K562 (cell line): ENCODE data around the gene LYSMD4. TPM values are rescaled to one million over a fixed set of nuclear protein-coding genes. Genes with fewer than 3 reads are reported as not detected.

Experiments used
- CBX2 ChIP-seq: fragments of 200-600 bp; sonication (generic); IDR thresholded peaks from one replicate; pipeline ENCODE4 v1.6.1; 2012; ENCODE audit warnings: mild to moderate bottlenecking, low read length, inconsistent platforms; ENCODE audit not compliant: insufficient read depth, poor library complexity, severe bottlenecking
- HMG20A ChIP-seq: fragments of 450-650 bp; formaldehyde crosslinking; conservative IDR thresholded peaks from 2 replicates; pipeline ENCODE4 v1.4.0; 2020; ENCODE audit warnings: mild to moderate bottlenecking, mixed read lengths
- ILF3 ChIP-seq: fragments of 450-650 bp; IDR thresholded peaks from 2 replicates; pipeline ENCODE4 v1.6.1; 2018; ENCODE audit warnings: antibody characterized with exemption, mild to moderate bottlenecking, moderate library complexity, borderline replicate concordance
- MLX ChIP-seq, 2 experiments: fragments of 450-650 bp in 1 of 2; sonication (generic) in 1 of 2; formaldehyde crosslinking; conservative IDR thresholded peaks; 2 replicates each; pipeline versions ENCODE4 v1.4.0 to v1.8.1; 2020 to 2022; ENCODE audit warnings: mild to moderate bottlenecking in 1 of 2, missing genetic modification reagents in 1 of 2
- MTA2 ChIP-seq: fragments of 450-650 bp; IDR thresholded peaks from 2 replicates; pipeline ENCODE4 v1.6.1; 2016; ENCODE audit warnings: low read depth
- MTF1 ChIP-seq: fragments of 250-450 bp; sonication (Bioruptor Pico); IDR thresholded peaks from 2 replicates; pipeline ENCODE4 v1.9.0; 2021; ENCODE audit warnings: moderate library complexity, mild to moderate bottlenecking, inconsistent platforms, borderline replicate concordance
- MYC ChIP-seq, 2 experiments: fragments of 250-450 bp in 1 of 2; sonication (Bioruptor Pico) in 1 of 2; IDR thresholded peaks; 2 replicates each; pipeline versions ENCODE4 v1.5.1 to v1.6.1; 2012 to 2021; ENCODE audit warnings: low read depth in 2 of 2, borderline replicate concordance in 1 of 2, improper control_type of control experiment in 1 of 2, low read length in 1 of 2, mild to moderate bottlenecking in 1 of 2, moderate library complexity in 1 of 2
- NCOR1 ChIP-seq: fragments of 450-650 bp; IDR thresholded peaks from 2 replicates; pipeline ENCODE4 v1.6.1; 2016; ENCODE audit warnings: mild to moderate bottlenecking, moderate library complexity
- RNF2 ChIP-seq: sonication (generic); IDR thresholded peaks from 2 replicates; pipeline ENCODE4 v1.6.1; 2016
- SMARCA5 ChIP-seq: fragments of 450-650 bp; IDR thresholded peaks from 2 replicates; pipeline ENCODE4 v1.6.1; 2016
- UBTF ChIP-seq, 2 experiments: IDR thresholded peaks; 2 replicates each; pipeline ENCODE4 v1.6.1; 2012; ENCODE audit warnings: improper control_type of control experiment in 2 of 2, low read depth in 2 of 2, low read length in 2 of 2, borderline replicate concordance in 1 of 2
- polyA plus RNA-seq, 8 experiments: library from polyadenylated mRNA; depleted of rRNA in 4 of 8; stranded (reverse) in 5 of 8; unstranded in 3 of 8; fragments of >200 nt; fragmentation: Nextera tagmentation in 2 of 8; fragmentation: Illumina TruSeq in 1 of 8; extraction: Ambion mirVana in 2 of 8; extraction: Trizol in 1 of 8; gene quantifications; 2 replicates each; pipeline versions ENCODE4 v1.2.1 to v1.2.3, GENCODE V29; 2011 to 2014; ENCODE audit warnings: inconsistent platforms in 1 of 8, missing spikeins in 1 of 8
- total RNA-seq, 7 experiments: library from RNA; depleted of rRNA in 6 of 7; stranded (reverse); fragments of >200 nt in 6 of 7; fragmentation: Illumina TruSeq in 2 of 7; extraction: Trizol in 2 of 7; gene quantifications; 2 replicates each; pipeline versions ENCODE4 v1.2.1 to v1.2.3, GENCODE V29; 2011 to 2021; ENCODE audit warnings: low replicate concordance in 1 of 7
- TF ChIP-seq, protein P1 (sequence below): fragments of 450-650 bp; IDR thresholded peaks from 2 replicates; pipeline ENCODE4 v1.6.1; 2017; ENCODE audit warnings: antibody characterized with exemption, mild to moderate bottlenecking
- TF ChIP-seq, protein P2 (sequence below): sonication (generic); formaldehyde crosslinking; IDR thresholded peaks from 2 replicates; pipeline ENCODE4 v1.8.1; 2023; ENCODE audit warnings: mild to moderate bottlenecking, missing genetic modification reagents

LYSMD4 gene
- total and polyA plus RNA-seq, 9 of the 15 experiments (the other 6 are each of a cell fraction or from before 2014, with no cell fraction given): 0.46 to 3.1 (median 2.0) TPM

- no peak for TF ChIP-seq CBX2
- TF ChIP-seq, protein P1, sequence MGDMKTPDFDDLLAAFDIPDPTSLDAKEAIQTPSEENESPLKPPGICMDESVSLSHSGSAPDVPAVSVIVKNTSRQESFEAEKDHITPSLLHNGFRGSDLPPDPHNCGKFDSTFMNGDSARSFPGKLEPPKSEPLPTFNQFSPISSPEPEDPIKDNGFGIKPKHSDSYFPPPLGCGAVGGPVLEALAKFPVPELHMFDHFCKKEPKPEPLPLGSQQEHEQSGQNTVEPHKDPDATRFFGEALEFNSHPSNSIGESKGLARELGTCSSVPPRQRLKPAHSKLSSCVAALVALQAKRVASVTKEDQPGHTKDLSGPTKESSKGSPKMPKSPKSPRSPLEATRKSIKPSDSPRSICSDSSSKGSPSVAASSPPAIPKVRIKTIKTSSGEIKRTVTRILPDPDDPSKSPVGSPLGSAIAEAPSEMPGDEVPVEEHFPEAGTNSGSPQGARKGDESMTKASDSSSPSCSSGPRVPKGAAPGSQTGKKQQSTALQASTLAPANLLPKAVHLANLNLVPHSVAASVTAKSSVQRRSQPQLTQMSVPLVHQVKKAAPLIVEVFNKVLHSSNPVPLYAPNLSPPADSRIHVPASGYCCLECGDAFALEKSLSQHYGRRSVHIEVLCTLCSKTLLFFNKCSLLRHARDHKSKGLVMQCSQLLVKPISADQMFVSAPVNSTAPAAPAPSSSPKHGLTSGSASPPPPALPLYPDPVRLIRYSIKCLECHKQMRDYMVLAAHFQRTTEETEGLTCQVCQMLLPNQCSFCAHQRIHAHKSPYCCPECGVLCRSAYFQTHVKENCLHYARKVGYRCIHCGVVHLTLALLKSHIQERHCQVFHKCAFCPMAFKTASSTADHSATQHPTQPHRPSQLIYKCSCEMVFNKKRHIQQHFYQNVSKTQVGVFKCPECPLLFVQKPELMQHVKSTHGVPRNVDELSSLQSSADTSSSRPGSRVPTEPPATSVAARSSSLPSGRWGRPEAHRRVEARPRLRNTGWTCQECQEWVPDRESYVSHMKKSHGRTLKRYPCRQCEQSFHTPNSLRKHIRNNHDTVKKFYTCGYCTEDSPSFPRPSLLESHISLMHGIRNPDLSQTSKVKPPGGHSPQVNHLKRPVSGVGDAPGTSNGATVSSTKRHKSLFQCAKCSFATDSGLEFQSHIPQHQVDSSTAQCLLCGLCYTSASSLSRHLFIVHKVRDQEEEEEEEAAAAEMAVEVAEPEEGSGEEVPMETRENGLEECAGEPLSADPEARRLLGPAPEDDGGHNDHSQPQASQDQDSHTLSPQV: 0 out of 2 replicates have a peak, but pooled peaks have one; percentile 16
- TF ChIP-seq SMARCA5: 0 out of 2 replicates have a peak, but pooled peaks have one; percentile 25
- TF ChIP-seq, protein P2, sequence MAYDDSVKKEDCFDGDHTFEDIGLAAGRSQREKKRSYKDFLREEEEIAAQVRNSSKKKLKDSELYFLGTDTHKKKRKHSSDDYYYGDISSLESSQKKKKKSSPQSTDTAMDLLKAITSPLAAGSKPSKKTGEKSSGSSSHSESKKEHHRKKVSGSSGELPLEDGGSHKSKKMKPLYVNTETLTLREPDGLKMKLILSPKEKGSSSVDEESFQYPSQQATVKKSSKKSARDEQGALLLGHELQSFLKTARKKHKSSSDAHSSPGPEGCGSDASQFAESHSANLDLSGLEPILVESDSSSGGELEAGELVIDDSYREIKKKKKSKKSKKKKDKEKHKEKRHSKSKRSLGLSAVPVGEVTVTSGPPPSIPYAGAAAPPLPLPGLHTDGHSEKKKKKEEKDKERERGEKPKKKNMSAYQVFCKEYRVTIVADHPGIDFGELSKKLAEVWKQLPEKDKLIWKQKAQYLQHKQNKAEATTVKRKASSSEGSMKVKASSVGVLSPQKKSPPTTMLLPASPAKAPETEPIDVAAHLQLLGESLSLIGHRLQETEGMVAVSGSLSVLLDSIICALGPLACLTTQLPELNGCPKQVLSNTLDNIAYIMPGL (CRISPR knock-in tag): no peak
- no peak for TF ChIP-seq ILF3
- TF ChIP-seq MLX (CRISPR knock-in tag; conservative IDR thresholded peaks at IDR 0.05): no peak
- TF ChIP-seq MYC (IDR thresholded peaks at IDR 0.05; ENCODE audit: low read depth, low read length): no peak; the same call in 1 of the 2 replicates
- no peak for TF ChIP-seq MYC (CRISPR knock-in tag; IDR thresholded peaks at IDR 0.05; ENCODE audit: borderline replicate concordance, low read depth)
- no peak for TF ChIP-seq RNF2
- no peak for TF ChIP-seq MTF1
- TF ChIP-seq MTA2: no peak
- no peak for TF ChIP-seq NCOR1
- no peak for TF ChIP-seq HMG20A
- no peak for TF ChIP-seq UBTF (IDR thresholded peaks at IDR 0.05; ENCODE audit: borderline replicate concordance in 1 of 2, low read depth in 2 of 2, low read length in 2 of 2)
Observed at GRCh38 chr15:99703603-99704443, 29.4 kb downstream of the LYSMD4 start (continued).
